ENCODE results near the gene NCOA5.

NCOA5 gene

DNA sequence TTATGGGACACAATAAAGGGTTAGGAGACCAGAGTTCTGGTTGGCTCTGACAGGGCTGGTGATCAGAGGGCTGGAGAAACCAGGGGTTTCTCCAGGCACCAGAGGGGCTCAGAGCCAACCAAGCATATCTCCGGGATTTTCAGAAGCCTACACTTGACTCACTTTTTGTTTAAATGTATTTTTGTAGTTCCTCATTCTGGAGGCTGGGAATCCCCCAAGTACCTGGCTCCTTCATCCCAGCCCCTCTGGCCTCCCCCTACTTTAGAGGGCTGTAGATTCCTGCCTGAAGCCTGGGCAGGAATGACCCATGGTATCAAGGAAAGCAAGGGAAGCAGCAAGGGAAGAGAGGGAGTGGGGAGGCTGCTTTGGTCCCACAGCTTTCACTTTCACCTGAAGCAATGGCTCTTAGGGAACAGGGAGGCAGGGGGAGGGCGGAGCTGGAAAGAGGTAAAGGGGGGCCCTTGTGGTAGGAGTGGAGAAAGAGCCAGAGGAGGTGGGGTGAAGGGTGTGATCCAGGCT, 29.3 kb upstream of the NCOA5 start (continued):
- TF ChIP-seq ZNF404 (tag by site-specific recombination; IDR thresholded peaks at IDR 0.05) (no peak), ZNF692 (tag by site-specific recombination; IDR thresholded peaks at IDR 0.05) (no peak), ZNF174 (tag by site-specific recombination; IDR thresholded peaks at IDR 0.05) (no peak), INSM2 (tag by site-specific recombination; IDR thresholded peaks at IDR 0.05) (no peak)

GRCh38 chr20:46118481-46119020, 28.8 kb upstream of the NCOA5 start:
- CTCF ChIA-PET, result interaction anchor here (1.5 to 2.8 kb wide), 2 partner anchors 9 to 13 kb away, joined by 5 to 13 read pairs; no protein-coding TSS in a partner anchor
- Histone ChIP-seq H3K27ac (ENCODE audit: extremely low read depth, low read depth, low read length) (no peak overlapping the region), H3K4me1 (ENCODE audit: control insufficient read depth, insufficient read depth, low read length) (no peaks in the 10 kb centered on the region), H3K4me3 (ENCODE audit: low read depth, low read length) (no peak overlapping the region), H3K9me3 (ENCODE audit: control insufficient read depth, insufficient read depth, low read depth, low read length) (no peaks in the 10 kb centered on the region), H3K36me3 (ENCODE audit: control insufficient read depth in 2 of 2, insufficient read depth in 1 of 2, low read length in 2 of 2) (no peaks in the 10 kb centered on the region)
- TF ChIP-seq PRDM2 (tag by site-specific recombination; IDR thresholded peaks at IDR 0.05; ENCODE audit: borderline replicate concordance) (no peak), KLF9 (tag by site-specific recombination; IDR thresholded peaks at IDR 0.05; ENCODE audit: low read depth) (no peak)
- POLR2A ChIA-PET, result no interaction called here

DNA sequence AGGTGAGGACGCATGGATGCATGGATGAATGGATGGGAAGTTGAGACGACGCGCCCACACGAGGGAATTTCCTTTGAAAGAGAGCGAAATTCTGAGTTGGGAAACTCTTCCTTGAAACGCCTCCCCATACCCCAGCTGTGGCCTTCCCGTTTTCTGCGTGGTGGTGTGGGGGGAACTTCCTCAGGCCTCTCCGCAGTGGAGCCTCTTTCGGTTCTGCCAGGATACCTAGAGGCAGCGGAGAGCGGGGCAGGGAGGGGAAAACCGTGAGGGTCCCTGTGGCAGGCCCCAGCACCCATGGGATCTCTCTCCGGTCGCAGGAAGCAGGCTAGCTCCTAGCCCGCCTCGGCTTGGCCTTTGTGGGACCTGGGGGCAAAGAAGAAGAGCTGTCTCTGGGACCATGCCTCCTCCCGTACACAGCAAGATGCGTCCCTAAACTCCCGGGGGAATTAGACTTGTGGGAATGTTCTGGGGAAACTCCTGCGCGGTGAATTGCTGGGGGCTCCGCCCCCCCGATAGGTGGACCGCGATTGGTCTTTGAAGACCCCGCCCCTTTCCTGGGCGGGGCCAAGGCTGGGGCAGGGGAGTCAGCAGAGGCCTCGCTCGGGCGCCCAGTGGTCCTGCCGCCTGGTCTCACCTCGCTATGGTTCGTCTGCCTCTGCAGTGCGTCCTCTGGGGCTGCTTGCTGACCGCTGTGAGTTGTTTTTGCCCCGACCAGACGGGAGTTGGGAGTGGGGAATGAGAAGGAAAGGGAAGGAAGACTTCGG, 28.1 kb upstream of the NCOA5 start, which contains the start of gene CD40:
TSS of gene CD40 (plus strand) at position 611 of the 764 bp plus-strand sequence. CDS start at position 641, 30 bp downstream.
- ChIA-PET POLR2A (no interaction called here), CTCF (interaction anchor here (1.5 to 2.8 kb wide), 2 partner anchors 10 to 14 kb away, joined by 5 to 13 read pairs; no protein-coding TSS in a partner anchor)
- H3K4me3 ChIP-seq (ENCODE audit: low read depth, low read length), result no peak within 1 kb of the TSS
- peak; percentile 43 for TF ChIP-seq SP2 (tag by site-specific recombination; IDR thresholded peaks at IDR 0.05)
- TF ChIP-seq ZNF561 (tag by site-specific recombination; IDR thresholded peaks at IDR 0.05; ENCODE audit: borderline replicate concordance), result no peak
- H3K27ac ChIP-seq (ENCODE audit: extremely low read depth, low read depth, low read length), result no peak within 1 kb of the TSS
- H3K4me1 ChIP-seq (ENCODE audit: control insufficient read depth, insufficient read depth, low read length), result no peaks in the 10 kb centered on the region
- H3K9me3 ChIP-seq (ENCODE audit: control insufficient read depth, insufficient read depth, low read depth, low read length), result no peaks in the 10 kb centered on the region
- H3K36me3 ChIP-seq (ENCODE audit: control insufficient read depth in 2 of 2, insufficient read depth in 1 of 2, low read length in 2 of 2), result no peaks in the 10 kb centered on the region

Data from HEK293 (cell line).